ENCODE measurements around the gene CX3CR1.

DNA sequence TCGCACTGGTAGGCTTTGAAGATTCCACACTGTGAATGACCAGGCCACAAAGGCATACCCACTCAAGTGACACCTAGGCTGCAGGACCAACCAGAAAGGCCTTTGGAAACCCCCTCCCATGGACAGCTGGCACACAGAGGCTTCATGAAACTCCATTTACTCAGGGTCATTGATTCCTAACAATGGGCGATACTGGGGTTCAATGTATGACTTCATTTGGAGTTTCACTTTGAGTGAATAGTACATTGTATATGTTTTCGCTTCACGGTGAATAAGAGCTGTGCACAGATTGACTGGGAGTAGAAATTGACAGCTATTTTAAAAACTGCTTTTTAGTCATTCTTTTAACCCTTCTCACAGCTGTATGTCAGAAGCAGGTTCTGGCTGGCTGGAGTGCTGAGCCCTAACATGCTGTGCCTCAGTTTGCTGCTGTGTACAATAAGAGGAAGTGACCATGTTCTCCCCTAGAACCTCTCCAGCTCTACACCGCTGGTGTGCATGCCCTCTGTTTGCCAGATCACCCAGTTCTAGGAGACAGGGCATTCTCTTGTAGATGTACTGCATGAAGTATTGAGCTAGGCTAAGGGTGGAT lies 15.4 kb upstream of the CX3CR1 start:
- TF ChIP-seq ZC3H10 (CRISPR knock-in tag; IDR thresholded peaks at IDR 0.05), result no peak
- no peak for TF ChIP-seq ARNTL (CRISPR knock-in tag; IDR thresholded peaks at IDR 0.05; ENCODE audit: borderline replicate concordance, low read depth)
- no peak for TF ChIP-seq RARB (CRISPR knock-in tag; IDR thresholded peaks at IDR 0.05)
- TF ChIP-seq, protein P1, sequence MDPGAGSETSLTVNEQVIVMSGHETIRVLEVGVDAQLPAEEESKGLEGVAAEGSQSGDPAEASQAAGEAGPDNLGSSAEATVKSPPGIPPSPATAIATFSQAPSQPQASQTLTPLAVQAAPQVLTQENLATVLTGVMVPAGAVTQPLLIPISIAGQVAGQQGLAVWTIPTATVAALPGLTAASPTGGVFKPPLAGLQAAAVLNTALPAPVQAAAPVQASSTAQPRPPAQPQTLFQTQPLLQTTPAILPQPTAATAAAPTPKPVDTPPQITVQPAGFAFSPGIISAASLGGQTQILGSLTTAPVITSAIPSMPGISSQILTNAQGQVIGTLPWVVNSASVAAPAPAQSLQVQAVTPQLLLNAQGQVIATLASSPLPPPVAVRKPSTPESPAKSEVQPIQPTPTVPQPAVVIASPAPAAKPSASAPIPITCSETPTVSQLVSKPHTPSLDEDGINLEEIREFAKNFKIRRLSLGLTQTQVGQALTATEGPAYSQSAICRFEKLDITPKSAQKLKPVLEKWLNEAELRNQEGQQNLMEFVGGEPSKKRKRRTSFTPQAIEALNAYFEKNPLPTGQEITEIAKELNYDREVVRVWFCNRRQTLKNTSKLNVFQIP (CRISPR knock-in tag; IDR thresholded peaks at IDR 0.05; ENCODE audit: borderline replicate concordance, low read depth), result no peak
- TF ChIP-seq SNAI2 (CRISPR knock-in tag; IDR thresholded peaks at IDR 0.05), result no peak
- no peak for TF ChIP-seq ZFP30 (CRISPR knock-in tag; IDR thresholded peaks at IDR 0.05)
- TF ChIP-seq ZNF70 (CRISPR knock-in tag; IDR thresholded peaks at IDR 0.05), result no peak
- no peak for TF ChIP-seq ZNF8 (CRISPR knock-in tag; IDR thresholded peaks at IDR 0.05)
- TF ChIP-seq GLIS3 (CRISPR knock-in tag; IDR thresholded peaks at IDR 0.05), result no peak
- TF ChIP-seq TCF4 (CRISPR knock-in tag; IDR thresholded peaks at IDR 0.05; ENCODE audit: borderline replicate concordance), result no peak
- TF ChIP-seq, protein P2, sequence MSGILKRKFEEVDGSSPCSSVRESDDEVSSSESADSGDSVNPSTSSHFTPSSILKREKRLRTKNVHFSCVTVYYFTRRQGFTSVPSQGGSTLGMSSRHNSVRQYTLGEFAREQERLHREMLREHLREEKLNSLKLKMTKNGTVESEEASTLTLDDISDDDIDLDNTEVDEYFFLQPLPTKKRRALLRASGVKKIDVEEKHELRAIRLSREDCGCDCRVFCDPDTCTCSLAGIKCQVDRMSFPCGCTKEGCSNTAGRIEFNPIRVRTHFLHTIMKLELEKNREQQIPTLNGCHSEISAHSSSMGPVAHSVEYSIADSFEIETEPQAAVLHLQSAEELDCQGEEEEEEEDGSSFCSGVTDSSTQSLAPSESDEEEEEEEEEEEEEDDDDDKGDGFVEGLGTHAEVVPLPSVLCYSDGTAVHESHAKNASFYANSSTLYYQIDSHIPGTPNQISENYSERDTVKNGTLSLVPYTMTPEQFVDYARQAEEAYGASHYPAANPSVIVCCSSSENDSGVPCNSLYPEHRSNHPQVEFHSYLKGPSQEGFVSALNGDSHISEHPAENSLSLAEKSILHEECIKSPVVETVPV (CRISPR knock-in tag; IDR thresholded peaks at IDR 0.05), result no peak
- TF ChIP-seq, protein P3, sequence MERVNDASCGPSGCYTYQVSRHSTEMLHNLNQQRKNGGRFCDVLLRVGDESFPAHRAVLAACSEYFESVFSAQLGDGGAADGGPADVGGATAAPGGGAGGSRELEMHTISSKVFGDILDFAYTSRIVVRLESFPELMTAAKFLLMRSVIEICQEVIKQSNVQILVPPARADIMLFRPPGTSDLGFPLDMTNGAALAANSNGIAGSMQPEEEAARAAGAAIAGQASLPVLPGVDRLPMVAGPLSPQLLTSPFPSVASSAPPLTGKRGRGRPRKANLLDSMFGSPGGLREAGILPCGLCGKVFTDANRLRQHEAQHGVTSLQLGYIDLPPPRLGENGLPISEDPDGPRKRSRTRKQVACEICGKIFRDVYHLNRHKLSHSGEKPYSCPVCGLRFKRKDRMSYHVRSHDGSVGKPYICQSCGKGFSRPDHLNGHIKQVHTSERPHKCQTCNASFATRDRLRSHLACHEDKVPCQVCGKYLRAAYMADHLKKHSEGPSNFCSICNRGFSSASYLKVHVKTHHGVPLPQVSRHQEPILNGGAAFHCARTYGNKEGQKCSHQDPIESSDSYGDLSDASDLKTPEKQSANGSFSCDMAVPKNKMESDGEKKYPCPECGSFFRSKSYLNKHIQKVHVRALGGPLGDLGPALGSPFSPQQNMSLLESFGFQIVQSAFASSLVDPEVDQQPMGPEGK (CRISPR knock-in tag; IDR thresholded peaks at IDR 0.05; ENCODE audit: borderline replicate concordance), result no peak
